GM12873 (cell line): ENCODE results near the gene XKR7.

Experiments
- CTCF ChIP-seq: IDR thresholded peaks from 2 replicates; pipeline ENCODE4 v1.5.1; 2012; ENCODE audit warnings: low read depth, mild to moderate bottlenecking, moderate library complexity, low read length, control low read depth; ENCODE audit not compliant: insufficient read depth; ENCODE audit errors: missing control alignments

The XKR7 gene

GRCh38 chr20:31945785-31946184 lies 22.2 kb upstream of the XKR7 start:
- TF ChIP-seq CTCF: no peak

- no peak for TF ChIP-seq CTCF
Measured at GRCh38 chr20:31948008-31948407, 19.9 kb upstream of the XKR7 start.

GRCh38 chr20:31949877-31950646 lies 17.9 kb upstream of the XKR7 start:
- no peak for TF ChIP-seq CTCF

GRCh38 chr20:31951203-31951529 lies 16.8 kb upstream of the XKR7 start:
- no peak for TF ChIP-seq CTCF

GRCh38 chr20:31951530-31952453 lies 16.2 kb upstream of the XKR7 start, which contains the start of gene PDRG1:
Gene PDRG1, minus strand, starts transcription at chr20:31952046. Its CDS starts 85 bp downstream, at chr20:31951961.
- TF ChIP-seq CTCF: peak; percentile 94

GRCh38 chr20:31953556-31954148 lies 14.3 kb upstream of the XKR7 start:
- no peak for TF ChIP-seq CTCF

GRCh38 chr20:31954500-31954899 lies 13.5 kb upstream of the XKR7 start:
- TF ChIP-seq CTCF: no peak
